Measurements from ENCODE around the gene TOP3A.

DNA sequence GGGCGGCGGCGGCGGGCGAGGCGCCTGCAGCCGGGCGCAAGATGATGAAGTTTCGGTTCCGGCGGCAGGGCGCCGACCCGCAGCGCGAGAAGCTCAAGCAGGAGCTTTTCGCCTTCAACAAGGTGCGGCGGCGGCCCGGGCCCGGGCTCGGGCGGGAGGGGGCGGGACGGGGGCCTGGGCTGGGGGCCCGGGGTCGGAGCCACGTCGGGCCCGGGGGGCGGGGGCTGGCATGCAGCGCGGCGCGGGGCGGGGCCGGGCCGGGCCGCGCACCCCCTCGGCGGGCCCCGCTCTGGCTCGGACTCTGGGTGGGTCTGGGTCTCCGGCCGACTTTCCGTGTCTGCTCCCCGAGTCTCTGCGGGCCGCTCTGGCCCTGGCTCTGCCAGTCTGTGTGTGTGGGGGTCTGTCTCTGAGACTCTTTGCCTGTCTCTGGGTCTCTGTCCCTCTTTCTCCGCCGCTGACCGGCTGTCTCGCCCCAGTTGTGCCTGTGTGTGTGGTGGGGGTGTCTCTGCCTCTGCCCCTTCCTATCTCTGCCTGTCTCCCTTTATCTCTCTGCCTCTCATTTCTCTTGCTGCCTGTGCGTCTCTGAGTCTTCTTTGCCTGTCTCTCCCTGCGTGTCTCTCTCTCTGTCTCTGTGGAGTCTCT lies 89.0 kb downstream of the TOP3A start:
- TF ChIP-seq, protein P1, sequence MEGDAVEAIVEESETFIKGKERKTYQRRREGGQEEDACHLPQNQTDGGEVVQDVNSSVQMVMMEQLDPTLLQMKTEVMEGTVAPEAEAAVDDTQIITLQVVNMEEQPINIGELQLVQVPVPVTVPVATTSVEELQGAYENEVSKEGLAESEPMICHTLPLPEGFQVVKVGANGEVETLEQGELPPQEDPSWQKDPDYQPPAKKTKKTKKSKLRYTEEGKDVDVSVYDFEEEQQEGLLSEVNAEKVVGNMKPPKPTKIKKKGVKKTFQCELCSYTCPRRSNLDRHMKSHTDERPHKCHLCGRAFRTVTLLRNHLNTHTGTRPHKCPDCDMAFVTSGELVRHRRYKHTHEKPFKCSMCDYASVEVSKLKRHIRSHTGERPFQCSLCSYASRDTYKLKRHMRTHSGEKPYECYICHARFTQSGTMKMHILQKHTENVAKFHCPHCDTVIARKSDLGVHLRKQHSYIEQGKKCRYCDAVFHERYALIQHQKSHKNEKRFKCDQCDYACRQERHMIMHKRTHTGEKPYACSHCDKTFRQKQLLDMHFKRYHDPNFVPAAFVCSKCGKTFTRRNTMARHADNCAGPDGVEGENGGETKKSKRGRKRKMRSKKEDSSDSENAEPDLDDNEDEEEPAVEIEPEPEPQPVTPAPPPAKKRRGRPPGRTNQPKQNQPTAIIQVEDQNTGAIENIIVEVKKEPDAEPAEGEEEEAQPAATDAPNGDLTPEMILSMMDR (IDR thresholded peaks at IDR 0.05; ENCODE audit: low read length), result no peak
- TF ChIP-seq EZH2 (IDR thresholded peaks at IDR 0.05; ENCODE audit: borderline replicate concordance, low read length), result no peak
